Activated CD4-positive, alpha-beta T cell treated with anti-CD3 and anti-CD28 coated beads, Interleukin-2, amount 50 U/mL, for 4 hours (primary cell): Measurements from ENCODE around the gene TRABD.

Source experiments
- DNase-seq, 2 experiments: peaks; one replicate each; pipeline ENCODE4 v3.0.0-alpha.2; 2020

Gene TRABD

GRCh38 chr22:50220603-50221409 is 35.1 kb downstream of the TRABD start:
- DNase-seq = no peak

GRCh38 chr22:50221410-50222300 is 35.9 kb downstream of the TRABD start:
- DNase-seq = no peak

GRCh38 chr22:50222508-50222907 is 36.8 kb downstream of the TRABD start:
- no peak for DNase-seq

GRCh38 chr22:50224071-50224470 is 38.4 kb downstream of the TRABD start:
- DNase-seq = no peak

- no peak for DNase-seq
These were observed 39.7 kb downstream of the TRABD start for GRCh38 chr22:50225200-50225969.

- DNase-seq = no peak
These were observed 40.6 kb downstream of the TRABD start for GRCh38 chr22:50226063-50226874.

GRCh38 chr22:50226875-50227165 is 41.1 kb downstream of the TRABD start:
- DNase-seq = no peak

GRCh38 chr22:50227579-50228215 is 42.0 kb downstream of the TRABD start:
- DNase-seq = no peak

GRCh38 chr22:50228366-50228765 is 42.7 kb downstream of the TRABD start:
- DNase-seq = no peak

GRCh38 chr22:50229370-50229769 is 43.7 kb downstream of the TRABD start:
- DNase-seq = no peak

GRCh38 chr22:50232481-50233151 is 46.9 kb downstream of the TRABD start:
- no peak for DNase-seq

GRCh38 chr22:50233223-50233622 is 47.5 kb downstream of the TRABD start:
- DNase-seq = no peak

GRCh38 chr22:50236731-50237409 is 51.2 kb downstream of the TRABD start:
- no peak for DNase-seq

GRCh38 chr22:50238755-50239154 is 53.0 kb downstream of the TRABD start:
- DNase-seq = no peak

GRCh38 chr22:50242406-50242949 is 56.8 kb downstream of the TRABD start:
- no peak for DNase-seq

- no peak for DNase-seq
These were observed 58.1 kb downstream of the TRABD start for GRCh38 chr22:50243685-50244419.

GRCh38 chr22:50244420-50245213 is 58.9 kb downstream of the TRABD start, which contains the start of gene TUBGCP6:
Gene TUBGCP6, minus strand, starts transcription at chr22:50245023. Its CDS starts 564 bp downstream, at chr22:50244459.
- DNase-seq = peak; percentile 87 to 89

- DNase-seq = peak; percentile 76 to 81
These were observed 59.7 kb downstream of the TRABD start for GRCh38 chr22:50245214-50246072.
